BLaER1 (cell line): ENCODE data around the gene GGNBP2.
A peak's percentile ranks its signal among the peaks of the same experiment; 100 is the strongest.

ENCODE experiments used
- H3K27ac ChIP-seq: shearing (Covaris generic); formaldehyde crosslinking; 2 replicates; pipeline ENCODE4 v1.8.1; 2022
- H3K27me3 ChIP-seq: shearing (Covaris generic); formaldehyde crosslinking; 2 replicates; pipeline ENCODE4 v1.8.1; 2022
- H3K36me3 ChIP-seq: shearing (Covaris generic); formaldehyde crosslinking; 2 replicates; pipeline ENCODE4 v1.8.1; 2022
- H3K4me1 ChIP-seq: shearing (Covaris generic); formaldehyde crosslinking; 2 replicates; pipeline ENCODE4 v1.8.1; 2022
- H3K4me2 ChIP-seq: shearing (Covaris generic); formaldehyde crosslinking; 2 replicates; pipeline ENCODE4 v1.8.1; 2022
- H3K4me3 ChIP-seq: shearing (Covaris generic); formaldehyde crosslinking; 2 replicates; pipeline ENCODE4 v1.8.1; 2022
- H3K9ac ChIP-seq: shearing (Covaris generic); formaldehyde crosslinking; 2 replicates; pipeline ENCODE4 v1.8.1; 2022
- H3K9me3 ChIP-seq: shearing (Covaris generic); formaldehyde crosslinking; 2 replicates; pipeline ENCODE4 v1.8.1; 2022
- H4K20me1 ChIP-seq: shearing (Covaris generic); formaldehyde crosslinking; 2 replicates; pipeline ENCODE4 v1.8.1; 2022
- Cebpa-rat ChIP-seq: shearing (Covaris generic); IDR thresholded peaks from 2 replicates; pipeline ENCODE4 v1.8.1; 2022

The GGNBP2 gene

DNA sequence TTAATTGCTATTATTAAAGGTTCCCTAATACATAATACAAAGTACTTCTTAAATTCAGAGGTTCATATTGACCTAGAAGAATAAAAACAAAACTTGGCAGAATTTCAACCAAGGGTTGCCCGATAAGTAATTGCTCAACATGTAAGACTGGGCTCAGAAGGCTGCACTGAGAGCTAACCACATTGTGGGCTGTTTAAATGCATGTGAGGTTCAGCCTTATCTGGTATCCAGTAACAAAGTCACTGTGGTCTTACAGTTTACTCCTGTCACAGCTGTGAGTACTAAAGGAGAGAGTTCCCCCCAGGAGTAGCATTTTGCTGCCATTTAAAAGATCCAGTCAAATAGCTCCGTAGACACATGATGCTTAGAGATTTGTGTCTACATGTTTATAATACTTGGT, 45.4 kb downstream of the GGNBP2 start:
- Histone ChIP-seq H3K9ac (no peak overlapping the region), H3K36me3 (peaks cover 49% of the 10 kb centered on the region), H3K9me3 (no peaks in the 10 kb centered on the region), H3K4me1 (peaks cover 25% of the 10 kb centered on the region), H3K27ac (no peak overlapping the region), H3K27me3 (no peaks in the 10 kb centered on the region), H4K20me1 (peaks cover 54% of the 10 kb centered on the region), H3K4me2 (no peak overlapping the region), H3K4me3 (no peak overlapping the region)
- TF ChIP-seq Cebpa-rat: no peak

DNA sequence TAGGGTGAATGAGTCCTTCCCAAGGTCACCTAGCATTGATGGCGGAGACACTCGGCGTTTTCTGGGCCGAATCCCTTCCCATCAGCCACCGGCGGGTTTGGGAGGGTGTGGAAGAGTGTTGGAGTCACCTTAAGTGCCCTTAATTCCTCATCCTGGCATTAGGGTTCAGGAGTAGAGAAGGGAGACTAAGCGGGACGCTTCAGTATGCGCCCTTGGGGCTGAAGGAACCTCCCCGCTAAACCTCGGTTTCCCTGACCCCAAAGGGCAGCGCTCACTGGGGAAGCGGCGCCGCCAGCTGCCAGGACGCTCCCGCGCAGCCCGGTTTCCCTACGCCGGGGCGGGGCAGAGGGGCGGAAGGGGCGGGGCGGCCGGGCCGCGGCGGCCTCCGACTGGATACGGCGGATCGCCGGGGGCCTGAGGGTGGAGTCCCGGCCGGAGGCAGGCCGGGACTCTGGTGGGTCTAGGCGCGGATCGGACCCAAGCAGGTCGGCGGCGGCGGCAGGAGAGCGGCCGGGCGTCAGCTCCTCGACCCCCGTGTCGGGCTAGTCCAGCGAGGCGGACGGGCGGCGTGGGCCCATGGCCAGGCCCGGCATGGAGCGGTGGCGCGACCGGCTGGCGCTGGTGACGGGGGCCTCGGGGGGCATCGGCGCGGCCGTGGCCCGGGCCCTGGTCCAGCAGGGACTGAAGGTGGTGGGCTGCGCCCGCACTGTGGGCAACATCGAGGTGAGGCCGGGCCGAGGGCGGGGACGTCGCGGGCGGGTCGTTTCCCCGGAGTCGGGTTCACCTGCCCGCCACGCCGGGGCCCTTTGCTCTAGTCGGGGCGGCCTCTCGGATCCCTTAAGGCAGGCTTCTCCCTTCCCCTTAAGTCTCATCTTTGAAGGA, 47.0 kb downstream of the GGNBP2 start, which contains the start of gene DHRS11:
Gene DHRS11 (plus strand): TSS at position 446 of the 882 bp plus-strand sequence. CDS start 131 bp downstream, at position 577.
- H3K27ac ChIP-seq: peak within 1 kb of the TSS; percentile 72

DNA sequence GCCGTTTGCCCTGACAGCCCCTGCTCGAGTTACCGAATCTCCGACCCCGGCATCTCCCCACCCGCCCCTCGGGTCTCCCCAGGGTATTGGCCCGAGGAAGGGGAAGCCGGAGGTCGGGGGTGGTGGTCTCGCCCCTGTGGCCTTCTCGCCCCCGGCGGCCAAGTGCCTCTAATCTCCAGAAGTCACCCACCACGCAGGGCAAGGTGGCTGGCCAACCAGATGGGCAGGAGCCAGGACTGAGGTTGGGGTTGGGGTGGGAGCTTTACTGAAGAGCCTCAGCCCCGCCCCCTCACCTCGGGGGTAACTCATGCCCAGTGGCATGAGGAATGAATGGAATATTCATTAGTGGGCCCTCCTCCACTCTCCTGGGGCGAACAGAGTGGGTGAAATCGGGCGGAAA, 47.6 kb downstream of the GGNBP2 start:
- H3K4me2 ChIP-seq: peak overlapping the region; percentile 97
- H3K4me3 ChIP-seq: peak overlapping the region; percentile 87
- peak overlapping the region; percentile 72 for H3K27ac ChIP-seq
- no peaks in the 10 kb centered on the region for H3K27me3 ChIP-seq
- peaks cover 25% of the 10 kb centered on the region for H3K4me1 ChIP-seq
- H3K36me3 ChIP-seq: peaks cover 37% of the 10 kb centered on the region
- peak overlapping the region; percentile 91 for H3K9ac ChIP-seq
- no peak for TF ChIP-seq Cebpa-rat
- no peaks in the 10 kb centered on the region for H3K9me3 ChIP-seq
- H4K20me1 ChIP-seq: peaks cover 43% of the 10 kb centered on the region

More for the DNA sequence above, 47.0 kb downstream of the GGNBP2 start, which contains the start of gene DHRS11:
- H3K36me3 ChIP-seq: peaks cover 38% of the 10 kb centered on the region
- H3K9ac ChIP-seq: peak within 1 kb of the TSS; percentile 91
- H4K20me1 ChIP-seq: peaks cover 43% of the 10 kb centered on the region
- no peaks in the 10 kb centered on the region for H3K9me3 ChIP-seq
- peak within 1 kb of the TSS; percentile 97 for H3K4me2 ChIP-seq
- H3K4me1 ChIP-seq: peaks cover 25% of the 10 kb centered on the region
- peak within 1 kb of the TSS; percentile 87 for H3K4me3 ChIP-seq
- no peaks in the 10 kb centered on the region for H3K27me3 ChIP-seq
- no peak for TF ChIP-seq Cebpa-rat

DNA sequence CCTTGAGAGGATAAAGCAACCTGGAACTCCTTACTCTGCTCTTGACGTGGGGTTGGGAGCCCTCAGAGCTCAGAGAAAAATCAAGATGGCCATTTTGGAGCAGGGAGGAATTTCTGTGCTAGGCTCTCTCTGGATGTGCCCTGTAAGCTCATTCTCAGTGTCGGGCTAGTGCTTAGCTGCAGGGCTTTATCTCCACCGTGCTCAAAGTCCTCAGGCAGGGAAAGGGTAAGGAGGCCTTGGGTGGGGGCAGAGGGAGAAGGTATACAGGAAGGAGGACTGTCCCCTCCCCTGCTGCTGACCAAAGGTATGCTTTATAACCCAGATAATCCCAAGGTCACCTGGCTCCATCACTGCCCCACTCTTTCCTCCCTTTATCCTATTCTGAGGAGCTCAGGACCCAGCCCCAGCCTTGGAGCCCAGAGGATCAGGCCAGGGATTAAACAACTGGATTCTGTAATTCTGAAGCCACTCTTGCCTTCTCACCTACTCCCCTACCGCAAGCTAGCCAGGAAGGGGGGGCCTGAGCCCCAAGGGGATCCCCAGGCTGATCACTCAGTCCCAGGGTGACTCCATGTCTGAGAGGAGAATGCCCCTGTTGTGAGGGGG, 48.1 kb downstream of the GGNBP2 start:
- Histone ChIP-seq H3K27me3 (no peaks in the 10 kb centered on the region), H4K20me1 (peaks cover 41% of the 10 kb centered on the region), H3K36me3 (peaks cover 37% of the 10 kb centered on the region), H3K4me1 (peaks cover 25% of the 10 kb centered on the region), H3K4me2 (peak overlapping the region; percentile 97), H3K9me3 (no peaks in the 10 kb centered on the region), H3K4me3 (peak overlapping the region; percentile 87), H3K27ac (no peak overlapping the region), H3K9ac (peak overlapping the region; percentile 91)
- no peak for TF ChIP-seq Cebpa-rat

DNA sequence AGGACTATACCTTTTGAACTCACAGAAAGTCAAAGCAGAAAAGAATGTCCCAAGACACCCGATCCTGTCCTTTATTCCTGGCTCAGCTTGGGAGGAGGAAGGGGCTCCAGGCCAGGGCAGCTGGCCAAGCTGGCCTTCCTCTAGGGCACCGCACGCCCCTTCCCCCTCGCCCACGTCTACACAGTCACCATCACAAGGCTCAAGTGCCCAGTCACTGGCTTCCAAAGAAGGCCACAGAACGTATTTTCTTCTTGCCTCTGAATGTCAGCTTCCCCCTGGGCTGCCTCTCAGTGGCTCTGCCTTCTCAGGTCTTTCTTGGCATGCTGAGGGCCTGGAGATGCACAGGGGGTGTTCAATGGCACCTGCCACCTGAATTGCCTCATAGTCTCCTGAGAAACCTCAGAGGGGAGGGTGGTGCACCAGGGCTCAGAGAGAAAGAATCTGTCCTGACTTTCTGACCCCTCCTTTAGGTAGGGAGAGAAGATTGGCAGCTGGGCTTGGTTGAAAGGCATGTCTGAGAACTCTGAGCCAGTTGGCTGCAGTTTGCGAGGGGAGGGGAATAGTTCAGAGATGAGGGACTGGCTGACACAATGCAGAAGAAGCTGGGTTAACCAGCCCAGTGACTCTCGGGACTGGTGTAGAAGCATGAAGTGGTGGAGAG, 49.1 kb downstream of the GGNBP2 start:
- Histone ChIP-seq H3K27me3 (no peaks in the 10 kb centered on the region), H3K4me2 (peak overlapping the region; percentile 97), H4K20me1 (peaks cover 36% of the 10 kb centered on the region), H3K4me1 (peaks cover 25% of the 10 kb centered on the region), H3K36me3 (peaks cover 36% of the 10 kb centered on the region), H3K27ac (no peak overlapping the region), H3K9me3 (no peaks in the 10 kb centered on the region), H3K9ac (no peak overlapping the region; the same call in 1 of the 2 replicates), H3K4me3 (no peak overlapping the region)
- TF ChIP-seq Cebpa-rat: no peak

DNA sequence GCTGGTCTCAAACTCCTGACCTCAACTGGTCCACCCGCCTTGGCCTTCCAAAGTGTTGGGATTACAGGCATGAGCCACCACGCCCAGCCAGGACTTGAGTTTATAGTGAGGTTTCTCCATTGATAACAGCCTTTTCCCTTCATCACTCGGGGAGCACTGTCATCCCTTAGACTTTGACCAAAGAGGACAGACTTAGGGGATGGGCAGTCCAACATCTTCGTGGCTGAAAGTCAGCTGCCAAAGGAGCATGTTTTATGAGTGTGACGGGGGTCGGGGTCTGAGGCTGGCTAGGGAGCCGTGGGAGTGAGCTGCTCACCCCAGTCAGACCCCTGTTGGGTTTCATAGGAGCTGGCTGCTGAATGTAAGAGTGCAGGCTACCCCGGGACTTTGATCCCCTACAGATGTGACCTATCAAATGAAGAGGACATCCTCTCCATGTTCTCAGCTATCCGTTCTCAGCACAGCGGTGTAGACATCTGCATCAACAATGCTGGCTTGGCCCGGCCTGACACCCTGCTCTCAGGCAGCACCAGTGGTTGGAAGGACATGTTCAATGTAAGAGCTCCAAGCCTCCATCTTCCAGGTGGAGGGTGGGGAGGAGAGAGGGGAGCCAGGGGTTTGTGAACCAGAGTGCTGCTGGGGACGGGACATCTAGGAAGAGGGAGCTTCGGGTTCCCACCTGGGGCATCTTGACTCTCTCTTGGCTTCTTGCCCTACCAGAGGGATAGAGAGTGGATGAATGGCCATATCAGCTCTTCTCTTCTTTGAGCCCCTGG, 50.1 kb downstream of the GGNBP2 start:
- no peak for TF ChIP-seq Cebpa-rat
- Histone ChIP-seq H3K27ac (no peak overlapping the region), H3K4me1 (peaks cover 25% of the 10 kb centered on the region), H3K9me3 (no peaks in the 10 kb centered on the region), H3K9ac (no peak overlapping the region), H3K4me2 (no peak overlapping the region), H3K36me3 (peaks cover 26% of the 10 kb centered on the region), H3K4me3 (no peak overlapping the region), H3K27me3 (no peaks in the 10 kb centered on the region), H4K20me1 (peaks cover 30% of the 10 kb centered on the region)

DNA sequence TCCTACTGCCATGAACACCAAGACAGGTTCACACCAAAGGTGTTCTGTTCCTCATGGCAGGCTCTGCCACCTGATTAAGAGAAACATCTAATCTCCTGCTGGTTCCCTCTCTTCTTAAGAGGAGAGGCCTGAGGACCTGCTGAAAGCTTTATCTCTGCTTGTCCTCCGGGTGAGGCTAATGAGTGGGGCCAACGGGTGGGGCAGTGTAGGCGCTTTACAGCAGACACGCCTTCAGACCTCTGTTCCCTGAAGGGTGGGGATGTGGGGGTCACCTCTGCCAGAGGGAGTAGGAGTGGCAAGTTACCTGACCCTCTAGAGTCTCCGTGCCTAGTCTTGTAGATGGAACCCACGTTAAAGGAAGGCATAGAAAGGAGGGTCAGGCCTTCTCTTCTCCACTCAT, 52.5 kb downstream of the GGNBP2 start:
- no peaks in the 10 kb centered on the region for H3K9me3 ChIP-seq
- H3K4me2 ChIP-seq: no peak overlapping the region
- H3K27ac ChIP-seq: no peak overlapping the region
- H3K4me1 ChIP-seq: peaks cover 30% of the 10 kb centered on the region
- H3K27me3 ChIP-seq: no peaks in the 10 kb centered on the region
- H3K9ac ChIP-seq: no peak overlapping the region
- 0 out of 2 replicates have a peak, but pooled peaks cover 16% of the 10 kb centered on the region for H4K20me1 ChIP-seq
- H3K36me3 ChIP-seq: peaks cover 21% of the 10 kb centered on the region; the same call in 1 of the 2 replicates
- no peak overlapping the region for H3K4me3 ChIP-seq
- TF ChIP-seq Cebpa-rat: no peak

DNA sequence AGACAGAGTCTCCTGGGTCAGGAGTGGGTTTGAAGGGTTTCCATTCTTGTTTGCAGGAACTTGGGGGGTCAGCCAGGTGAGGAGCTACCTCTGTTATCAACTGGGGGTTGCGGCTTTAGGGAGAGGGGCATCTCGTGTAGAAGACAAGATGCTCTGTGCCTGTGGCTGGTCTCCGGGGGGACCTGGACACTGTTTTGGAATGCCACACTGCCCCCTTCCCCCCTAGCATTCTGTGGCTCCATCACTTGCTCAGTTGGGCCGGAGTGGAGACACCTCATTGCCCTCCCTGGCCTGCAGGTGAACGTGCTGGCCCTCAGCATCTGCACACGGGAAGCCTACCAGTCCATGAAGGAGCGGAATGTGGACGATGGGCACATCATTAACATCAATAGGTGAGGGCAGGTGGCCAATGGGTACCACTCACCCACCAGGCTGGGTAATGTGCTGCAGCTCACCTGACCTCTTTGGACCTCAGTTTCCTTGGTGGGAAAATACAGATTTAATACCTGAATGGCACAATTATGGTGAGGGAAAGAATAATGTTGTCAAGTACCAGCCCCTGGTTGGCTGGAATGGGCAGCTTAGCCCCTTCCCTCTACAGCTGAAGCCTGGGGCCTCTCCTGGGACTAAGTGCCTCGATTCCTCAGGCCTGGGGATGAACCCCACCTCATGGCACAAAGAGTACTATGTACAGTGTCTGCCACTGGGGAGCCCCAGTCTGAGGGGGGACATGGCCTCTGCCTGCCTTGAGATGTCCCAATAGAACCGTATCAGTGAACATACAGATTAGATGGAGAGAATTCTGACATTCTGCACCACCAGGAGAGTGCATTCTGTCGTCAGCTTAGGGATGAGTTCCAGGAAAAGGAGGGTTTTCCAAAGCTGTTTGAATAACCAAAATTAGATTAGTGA, 53.4 kb downstream of the GGNBP2 start:
- Histone ChIP-seq H3K9me3 (no peaks in the 10 kb centered on the region), H3K4me3 (no peak overlapping the region), H3K27ac (no peak overlapping the region), H3K9ac (no peak overlapping the region), H3K27me3 (no peaks in the 10 kb centered on the region), H3K36me3 (peaks cover 21% of the 10 kb centered on the region; the same call in 1 of the 2 replicates), H4K20me1 (peaks cover 10% of the 10 kb centered on the region), H3K4me1 (peaks cover 21% of the 10 kb centered on the region), H3K4me2 (no peak overlapping the region)
- no peak for TF ChIP-seq Cebpa-rat
